PC-3 (cell line): ENCODE data around the gene HOXB9. TPM values are rescaled to one million over a fixed set of nuclear protein-coding genes. Genes with fewer than 3 reads are reported as not detected.
A peak's percentile ranks its signal among the peaks of the same experiment; 100 is the strongest.

Experiments used
- ATAC-seq: fragments of 200-7000 bp; cut with Tn5 transposase; 2 replicates; pipeline ENCODE4 v1.9.1; 2020; ENCODE audit warnings: mild to moderate bottlenecking, moderate library complexity
- BruUV-seq: library from RNA; stranded (reverse); fragments of 400-500 nt; replicated peaks from 2 replicates; lab custom pipeline; 2021; lab: Mats Ljungman, UMichigan
- CTCF ChIA-PET: fragments of 300-600 bp; sonication (Branson Sonifier 250); formaldehyde crosslinking; loops from one replicate; lab custom pipeline; 2022; ENCODE audit warnings: antibody characterized with exemption; lab: Charles Lee
- POLR2A ChIA-PET: fragments of 300-600 bp; sonication (Branson Sonifier 250); formaldehyde crosslinking; loops from one replicate; lab custom pipeline; 2022; ENCODE audit warnings: antibody characterized with exemption; ENCODE audit not compliant: unreplicated experiment; lab: Charles Lee
- DNase-seq: peaks from one replicate; pipeline ENCODE4 v3.0.0-alpha.2; 2015
- H2AFZ ChIP-seq: fragments of 300-600 bp; sonication (generic); 2 replicates; pipeline ENCODE4 v1.6.0; 2016; ENCODE audit warnings: antibody characterized with exemption, low read length
- H3F3A ChIP-seq: fragments of 300-600 bp; sonication (generic); one replicate; pipeline ENCODE4 v1.6.0; 2017; ENCODE audit warnings: antibody characterized with exemption, low read length, control low read depth, mild to moderate bottlenecking; ENCODE audit not compliant: unreplicated experiment
- H3K27ac ChIP-seq: fragments of 300-600 bp; sonication (generic); 2 replicates; pipeline ENCODE4 v1.5.1; 2016; ENCODE audit warnings: mild to moderate bottlenecking, low read length
- H3K27me3 ChIP-seq: fragments of 300-600 bp; sonication (generic); 2 replicates; pipeline ENCODE4 v1.6.1; 2016; ENCODE audit warnings: low read length, mixed read lengths
- H3K36me3 ChIP-seq: fragments of 300-600 bp; sonication (generic); 2 replicates; pipeline ENCODE4 v1.6.1; 2016; ENCODE audit warnings: low read depth, mixed run types, low read length, mixed read lengths
- H3K4me1 ChIP-seq: fragments of 300-600 bp; sonication (generic); 2 replicates; pipeline ENCODE4 v1.5.1; 2016; ENCODE audit warnings: low read length; ENCODE audit not compliant: insufficient read depth
- H3K4me2 ChIP-seq: fragments of 300-600 bp; sonication (generic); 2 replicates; pipeline ENCODE4 v1.6.0; 2016; ENCODE audit warnings: low read length
- H3K4me3 ChIP-seq: fragments of 300-600 bp; sonication (generic); 2 replicates; pipeline ENCODE4 v1.5.1; 2016; ENCODE audit warnings: mild to moderate bottlenecking, low read length, mixed read lengths
- H3K79me2 ChIP-seq: fragments of 300-600 bp; sonication (generic); 2 replicates; pipeline ENCODE4 v1.6.1; 2017; ENCODE audit warnings: low read length, mixed read lengths
- H3K9ac ChIP-seq: fragments of 300-600 bp; sonication (generic); 2 replicates; pipeline ENCODE4 v1.6.0; 2016; ENCODE audit warnings: mild to moderate bottlenecking, low read length
- H3K9me2 ChIP-seq: fragments of 300-600 bp; sonication (generic); replicated peaks from 2 replicates; pipeline ENCODE4 v1.6.1; 2016; ENCODE audit warnings: mixed run types, low read length, mixed read lengths
- H3K9me3 ChIP-seq: fragments of 300-600 bp; sonication (generic); 2 replicates; pipeline ENCODE4 v1.6.1; 2016; ENCODE audit warnings: low read length, mixed read lengths
- H4K20me1 ChIP-seq: fragments of 300-600 bp; sonication (generic); 2 replicates; pipeline ENCODE4 v1.6.1; 2016; ENCODE audit warnings: low read length, mixed read lengths
- EZH2 ChIP-seq: fragments of 300-600 bp; sonication (generic); IDR thresholded peaks from one replicate; pipeline ENCODE4 v1.6.1; 2017; ENCODE audit warnings: antibody characterized with exemption, mild to moderate bottlenecking, low read length; ENCODE audit not compliant: unreplicated experiment
- EZH2phosphoT487 ChIP-seq: fragments of 300-600 bp; sonication (generic); IDR thresholded peaks from 2 replicates; pipeline ENCODE4 v1.6.1; 2018; ENCODE audit warnings: mild to moderate bottlenecking, antibody characterized with exemption, low read length, borderline replicate concordance
- intact Hi-C: fragments of 100-400 bp; cut with micrococcal nuclease; formaldehyde crosslinking; loops from 2 replicates; pipeline ENCODE4 v1.9.0; 2023
- total RNA-seq: library from RNA; depleted of rRNA; stranded (reverse); fragments of >200 nt; gene quantifications from 2 replicates; pipeline ENCODE4 v1.2.3, GENCODE V29; 2014
- TF ChIP-seq, protein P1 (sequence below): fragments of 300-600 bp; sonication (generic); conservative IDR thresholded peaks from 2 replicates; pipeline ENCODE4 v1.5.1; 2017; ENCODE audit warnings: antibody characterized with exemption, low read depth, mild to moderate bottlenecking, low read length

Gene HOXB9
- total RNA-seq, 1 experiment from 2014 or later: 7.0 TPM

DNA sequence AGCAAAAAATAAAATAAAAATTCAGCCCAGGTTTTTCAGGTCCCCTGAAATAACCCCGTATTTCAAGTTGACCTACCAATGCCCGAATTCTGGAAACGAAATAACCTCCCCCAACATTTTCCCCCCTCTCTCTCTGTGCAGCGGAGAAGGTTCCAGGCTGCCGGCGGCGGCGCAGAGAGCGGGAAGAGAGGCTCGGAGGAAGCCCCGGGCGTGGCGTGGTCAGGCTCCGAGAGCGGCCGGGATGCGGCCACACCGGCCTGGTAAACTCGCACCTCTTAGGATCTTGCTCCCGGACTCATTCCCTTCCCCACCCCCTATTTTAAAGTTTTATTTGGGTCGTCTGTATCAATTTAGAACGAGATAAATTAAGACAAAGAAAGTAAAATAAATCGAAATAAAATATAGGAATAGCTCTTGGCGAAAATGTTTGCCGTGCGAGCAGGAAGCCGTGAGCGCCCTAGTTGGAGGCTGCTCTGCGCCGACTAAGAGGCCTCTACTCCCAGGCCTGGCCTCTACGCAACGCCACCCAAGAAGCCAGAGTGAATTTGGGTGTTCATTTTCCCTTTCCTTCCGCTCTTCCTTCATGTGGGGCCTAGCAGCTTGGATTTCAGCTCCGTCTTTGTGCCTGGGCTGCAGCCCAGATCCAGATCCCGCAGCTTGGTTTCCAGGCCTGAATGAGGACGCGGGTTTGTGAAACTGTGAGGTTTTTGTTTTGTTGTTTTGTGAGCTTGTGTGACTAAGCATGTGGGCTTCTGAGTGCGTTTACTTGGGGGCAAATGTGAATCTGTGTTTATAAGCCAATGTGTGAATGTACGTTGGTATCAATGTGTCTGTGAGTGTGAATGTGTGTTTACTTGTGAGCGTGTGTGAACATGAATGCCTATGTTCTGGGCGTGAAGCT, 19.9 kb downstream of the HOXB9 start:
- 0 out of 2 replicates have a peak, but pooled peaks cover 3% of the 10 kb centered on the region for H3K27me3 ChIP-seq

DNA sequence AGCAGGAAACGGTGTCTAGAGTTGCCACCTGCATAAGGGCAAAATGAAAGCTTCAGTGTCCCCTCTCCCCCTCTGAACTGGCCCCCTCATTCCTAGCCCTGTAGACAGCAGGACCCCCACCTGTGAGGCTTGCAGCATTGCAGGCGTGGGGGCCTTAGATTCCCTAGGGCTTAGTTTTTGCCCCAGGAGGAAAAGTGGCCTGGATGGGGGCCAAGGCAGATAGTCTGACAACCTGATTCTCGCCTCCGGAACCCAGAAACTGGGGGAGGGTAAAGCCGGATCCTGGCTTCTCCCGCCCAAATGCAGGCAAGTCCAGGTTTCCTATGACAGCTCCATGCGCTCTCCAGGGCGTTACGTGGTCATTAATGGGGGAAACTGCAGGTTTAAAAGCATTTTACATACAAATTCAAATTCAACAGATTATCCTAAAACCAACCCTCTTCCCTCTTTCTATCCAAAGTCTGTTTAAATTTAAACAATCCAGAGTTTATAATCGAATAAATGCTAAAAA, 20.7 kb downstream of the HOXB9 start:
- CTCF ChIA-PET: no interaction called here
- no peaks in the 10 kb centered on the region for H3K9me3 ChIP-seq
- peak overlapping the region; percentile 82 for H3K4me3 ChIP-seq
- H3K9me2 ChIP-seq: no peaks in the 10 kb centered on the region
- intact Hi-C loops: no loop called here
- H3K9ac ChIP-seq: peak overlapping the region; percentile 69
- no peaks in the 10 kb centered on the region for H3K27me3 ChIP-seq
- peaks cover 11% of the 10 kb centered on the region; the same call in 1 of the 2 replicates for H4K20me1 ChIP-seq
- DNase-seq: no peak
- BruUV-seq: no TSS peak
- no peaks in the 10 kb centered on the region for H3F3A ChIP-seq
- peak overlapping the region; percentile 95 for H3K4me2 ChIP-seq
- POLR2A ChIA-PET: interaction anchor here (0.5 kb wide), 1 partner anchor 133 kb away, joined by 5 read pairs; no protein-coding TSS in a partner anchor
- H2AFZ ChIP-seq: peak overlapping the region; percentile 92
- peak overlapping the region; percentile 60 for H3K27ac ChIP-seq
- H3K4me1 ChIP-seq: peaks cover 21% of the 10 kb centered on the region
- H3K79me2 ChIP-seq: peaks cover 43% of the 10 kb centered on the region
- ATAC-seq: no peak
- no peaks in the 10 kb centered on the region for H3K36me3 ChIP-seq
- TF ChIP-seq EZH2phosphoT487 (no peak), EZH2 (no peak)
- TF ChIP-seq, protein P1, sequence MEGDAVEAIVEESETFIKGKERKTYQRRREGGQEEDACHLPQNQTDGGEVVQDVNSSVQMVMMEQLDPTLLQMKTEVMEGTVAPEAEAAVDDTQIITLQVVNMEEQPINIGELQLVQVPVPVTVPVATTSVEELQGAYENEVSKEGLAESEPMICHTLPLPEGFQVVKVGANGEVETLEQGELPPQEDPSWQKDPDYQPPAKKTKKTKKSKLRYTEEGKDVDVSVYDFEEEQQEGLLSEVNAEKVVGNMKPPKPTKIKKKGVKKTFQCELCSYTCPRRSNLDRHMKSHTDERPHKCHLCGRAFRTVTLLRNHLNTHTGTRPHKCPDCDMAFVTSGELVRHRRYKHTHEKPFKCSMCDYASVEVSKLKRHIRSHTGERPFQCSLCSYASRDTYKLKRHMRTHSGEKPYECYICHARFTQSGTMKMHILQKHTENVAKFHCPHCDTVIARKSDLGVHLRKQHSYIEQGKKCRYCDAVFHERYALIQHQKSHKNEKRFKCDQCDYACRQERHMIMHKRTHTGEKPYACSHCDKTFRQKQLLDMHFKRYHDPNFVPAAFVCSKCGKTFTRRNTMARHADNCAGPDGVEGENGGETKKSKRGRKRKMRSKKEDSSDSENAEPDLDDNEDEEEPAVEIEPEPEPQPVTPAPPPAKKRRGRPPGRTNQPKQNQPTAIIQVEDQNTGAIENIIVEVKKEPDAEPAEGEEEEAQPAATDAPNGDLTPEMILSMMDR: no peak

More for the DNA sequence above, 19.9 kb downstream of the HOXB9 start:
- no peak for DNase-seq
- H3K9me3 ChIP-seq: no peaks in the 10 kb centered on the region
- no peaks in the 10 kb centered on the region for H3K36me3 ChIP-seq
- intact Hi-C loops: no loop called here
- no peak overlapping the region for H3K4me2 ChIP-seq
- CTCF ChIA-PET: interaction anchor here (0.6 kb wide), 1 partner anchor 86 kb away, joined by 3 read pairs; no protein-coding TSS in a partner anchor
- H3K27ac ChIP-seq: no peak overlapping the region
- no peak overlapping the region for H2AFZ ChIP-seq
- BruUV-seq: no TSS peak
- peaks cover 35% of the 10 kb centered on the region for H3K79me2 ChIP-seq
- ATAC-seq: no peak
- POLR2A ChIA-PET: no interaction called here
- peaks cover 20% of the 10 kb centered on the region for H3K4me1 ChIP-seq
- TF ChIP-seq EZH2phosphoT487 (no peak), EZH2 (no peak)
- TF ChIP-seq, protein P1: no peak
- no peaks in the 10 kb centered on the region for H3F3A ChIP-seq
- H3K4me3 ChIP-seq: no peak overlapping the region
- H3K9ac ChIP-seq: no peak overlapping the region
- H3K9me2 ChIP-seq: no peaks in the 10 kb centered on the region
- peaks cover 8% of the 10 kb centered on the region; the same call in 1 of the 2 replicates for H4K20me1 ChIP-seq
